ENCODE results near the gene USP46.

The USP46 gene

DNA sequence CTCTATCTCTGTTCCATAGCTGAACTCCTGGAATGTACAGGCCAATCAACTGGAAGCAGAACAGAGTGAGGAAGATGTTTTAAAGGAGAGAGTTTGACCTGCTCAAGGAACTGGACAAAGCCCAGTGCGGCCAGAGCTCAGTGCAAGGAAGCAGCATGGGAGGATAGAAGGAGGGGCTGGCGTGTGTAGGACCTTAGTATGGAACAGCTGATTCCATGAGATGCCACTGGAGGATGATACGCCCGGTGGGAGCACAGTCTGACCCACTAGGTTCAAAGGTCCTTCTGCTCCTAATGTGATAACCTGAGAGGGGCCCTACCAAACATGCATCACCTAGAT, 81.5 kb downstream of the USP46 start:
- no peak for TF ChIP-seq CTCF (conservative IDR thresholded peaks at IDR 0.05; ENCODE audit: control insufficient read depth, insufficient read depth, low read depth, low read length)
- no peak for DNase-seq (ENCODE audit: low read depth)
- H3K4me3 ChIP-seq (ENCODE audit: control insufficient read depth, low read depth, low read length) = no peak overlapping the region

DNA sequence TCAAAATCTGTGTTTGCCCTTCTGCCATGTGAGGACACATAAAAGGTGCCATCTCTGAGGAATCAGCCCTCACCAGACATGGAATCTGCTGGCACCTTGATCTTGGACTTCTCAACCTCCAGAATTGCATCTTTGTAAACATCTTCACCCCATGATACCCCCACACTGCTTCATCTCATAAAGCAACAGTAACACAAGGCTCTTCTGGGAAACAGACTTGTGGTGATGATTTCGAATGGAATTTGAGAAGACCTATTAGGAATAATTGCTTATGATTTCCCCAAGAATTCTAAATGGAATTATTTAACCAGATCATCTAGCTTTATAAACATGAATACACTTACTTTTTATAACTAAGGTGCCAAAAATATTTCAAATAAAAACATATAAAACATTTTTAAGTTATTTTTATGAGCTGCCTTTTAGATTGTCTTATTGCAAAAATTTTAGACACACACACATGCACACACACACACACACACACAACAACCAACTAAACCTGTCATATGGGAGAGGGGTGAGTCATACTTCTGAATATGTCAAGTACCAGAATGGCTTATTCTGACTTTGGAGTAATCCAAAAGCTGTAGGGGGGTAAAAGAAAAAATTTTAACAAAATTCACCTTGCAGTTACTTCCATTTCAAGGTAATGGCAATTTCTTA, 82.0 kb downstream of the USP46 start:
- peak; percentile 67 for DNase-seq (ENCODE audit: low read depth)
- H3K4me3 ChIP-seq (ENCODE audit: control insufficient read depth, low read depth, low read length) = no peak overlapping the region
- TF ChIP-seq CTCF (conservative IDR thresholded peaks at IDR 0.05; ENCODE audit: control insufficient read depth, insufficient read depth, low read depth, low read length) = no peak

DNA sequence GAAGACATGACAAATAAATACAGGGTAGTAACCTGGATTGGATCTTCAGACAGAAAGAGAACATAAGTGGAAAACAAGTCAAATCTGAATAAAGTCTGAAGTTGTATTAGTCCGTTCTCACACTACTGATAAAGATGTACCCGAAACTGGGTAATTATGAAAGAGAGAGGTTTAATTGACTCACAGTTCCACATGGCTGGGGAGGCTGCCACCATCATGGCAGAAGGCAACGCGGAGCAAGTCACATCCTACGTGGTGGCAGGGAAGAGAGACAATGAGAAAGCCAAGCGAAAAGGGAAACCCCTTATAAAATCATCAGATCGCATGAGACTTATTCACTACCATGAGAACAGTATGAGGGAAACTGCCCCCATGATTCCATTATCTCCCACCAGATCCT, 82.8 kb downstream of the USP46 start:
- no peak for TF ChIP-seq CTCF (conservative IDR thresholded peaks at IDR 0.05; ENCODE audit: control insufficient read depth, insufficient read depth, low read depth, low read length)
- DNase-seq (ENCODE audit: low read depth) = no peak
- H3K4me3 ChIP-seq (ENCODE audit: control insufficient read depth, low read depth, low read length) = no peak overlapping the region

GRCh38 chr4:52575406-52575805, 83.7 kb downstream of the USP46 start:
- DNase-seq (ENCODE audit: low read depth) = no peak
- no peak for TF ChIP-seq CTCF (conservative IDR thresholded peaks at IDR 0.05; ENCODE audit: control insufficient read depth, insufficient read depth, low read depth, low read length)
- H3K4me3 ChIP-seq (ENCODE audit: control insufficient read depth, low read depth, low read length) = no peak overlapping the region

- no peak overlapping the region for H3K4me3 ChIP-seq (ENCODE audit: control insufficient read depth, low read depth, low read length)
- no peak for TF ChIP-seq CTCF (conservative IDR thresholded peaks at IDR 0.05; ENCODE audit: control insufficient read depth, insufficient read depth, low read depth, low read length)
- DNase-seq (ENCODE audit: low read depth) = no peak
Observed at GRCh38 chr4:52574036-52574435, 85.1 kb downstream of the USP46 start.

- DNase-seq (ENCODE audit: low read depth) = no peak
- no peak overlapping the region for H3K4me3 ChIP-seq (ENCODE audit: control insufficient read depth, low read depth, low read length)
- no peak for TF ChIP-seq CTCF (conservative IDR thresholded peaks at IDR 0.05; ENCODE audit: control insufficient read depth, insufficient read depth, low read depth, low read length)
Observed at GRCh38 chr4:52573551-52573950, 85.5 kb downstream of the USP46 start.

Measured in fibroblast of mammary gland (primary cell).